GM12864 (cell line): ENCODE data around the gene TRAPPC10.

Experiments
- DNase-seq: peaks from one replicate; pipeline ENCODE4 v3.0.0-alpha.2; 2011; ENCODE audit warnings: low read depth
- H3K4me3 ChIP-seq: 2 replicates; pipeline ENCODE4 v1.5.1; 2011; ENCODE audit warnings: mild to moderate bottlenecking, low read depth, low read length, control low read depth
- TF ChIP-seq, protein P1 (sequence below): IDR thresholded peaks from 2 replicates; pipeline ENCODE4 v1.5.1; 2011; ENCODE audit warnings: low read depth, mild to moderate bottlenecking, moderate library complexity, low read length, control low read depth, inconsistent platforms; ENCODE audit errors: missing control alignments

TRAPPC10 gene

DNA sequence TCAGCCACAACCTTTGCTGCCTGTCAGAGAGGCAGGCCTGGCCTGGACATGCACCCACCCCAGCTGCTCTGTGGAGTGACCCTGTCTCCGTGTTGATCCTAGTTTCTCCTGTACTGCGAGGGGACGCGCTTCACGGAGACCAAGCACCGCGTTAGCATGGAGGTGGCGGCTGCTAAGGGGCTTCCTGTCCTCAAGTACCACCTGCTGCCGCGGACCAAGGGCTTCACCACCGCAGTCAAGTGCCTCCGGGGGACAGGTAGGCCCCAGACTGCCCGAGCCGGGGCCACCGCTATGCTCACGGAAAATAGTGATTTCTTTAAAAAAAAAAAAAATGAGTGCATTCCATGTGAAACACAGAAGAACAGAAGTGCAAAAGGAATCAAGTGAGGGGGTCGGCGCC is 41.6 kb upstream of the TRAPPC10 start:
- TF ChIP-seq, protein P1, sequence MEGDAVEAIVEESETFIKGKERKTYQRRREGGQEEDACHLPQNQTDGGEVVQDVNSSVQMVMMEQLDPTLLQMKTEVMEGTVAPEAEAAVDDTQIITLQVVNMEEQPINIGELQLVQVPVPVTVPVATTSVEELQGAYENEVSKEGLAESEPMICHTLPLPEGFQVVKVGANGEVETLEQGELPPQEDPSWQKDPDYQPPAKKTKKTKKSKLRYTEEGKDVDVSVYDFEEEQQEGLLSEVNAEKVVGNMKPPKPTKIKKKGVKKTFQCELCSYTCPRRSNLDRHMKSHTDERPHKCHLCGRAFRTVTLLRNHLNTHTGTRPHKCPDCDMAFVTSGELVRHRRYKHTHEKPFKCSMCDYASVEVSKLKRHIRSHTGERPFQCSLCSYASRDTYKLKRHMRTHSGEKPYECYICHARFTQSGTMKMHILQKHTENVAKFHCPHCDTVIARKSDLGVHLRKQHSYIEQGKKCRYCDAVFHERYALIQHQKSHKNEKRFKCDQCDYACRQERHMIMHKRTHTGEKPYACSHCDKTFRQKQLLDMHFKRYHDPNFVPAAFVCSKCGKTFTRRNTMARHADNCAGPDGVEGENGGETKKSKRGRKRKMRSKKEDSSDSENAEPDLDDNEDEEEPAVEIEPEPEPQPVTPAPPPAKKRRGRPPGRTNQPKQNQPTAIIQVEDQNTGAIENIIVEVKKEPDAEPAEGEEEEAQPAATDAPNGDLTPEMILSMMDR = no peak

DNA sequence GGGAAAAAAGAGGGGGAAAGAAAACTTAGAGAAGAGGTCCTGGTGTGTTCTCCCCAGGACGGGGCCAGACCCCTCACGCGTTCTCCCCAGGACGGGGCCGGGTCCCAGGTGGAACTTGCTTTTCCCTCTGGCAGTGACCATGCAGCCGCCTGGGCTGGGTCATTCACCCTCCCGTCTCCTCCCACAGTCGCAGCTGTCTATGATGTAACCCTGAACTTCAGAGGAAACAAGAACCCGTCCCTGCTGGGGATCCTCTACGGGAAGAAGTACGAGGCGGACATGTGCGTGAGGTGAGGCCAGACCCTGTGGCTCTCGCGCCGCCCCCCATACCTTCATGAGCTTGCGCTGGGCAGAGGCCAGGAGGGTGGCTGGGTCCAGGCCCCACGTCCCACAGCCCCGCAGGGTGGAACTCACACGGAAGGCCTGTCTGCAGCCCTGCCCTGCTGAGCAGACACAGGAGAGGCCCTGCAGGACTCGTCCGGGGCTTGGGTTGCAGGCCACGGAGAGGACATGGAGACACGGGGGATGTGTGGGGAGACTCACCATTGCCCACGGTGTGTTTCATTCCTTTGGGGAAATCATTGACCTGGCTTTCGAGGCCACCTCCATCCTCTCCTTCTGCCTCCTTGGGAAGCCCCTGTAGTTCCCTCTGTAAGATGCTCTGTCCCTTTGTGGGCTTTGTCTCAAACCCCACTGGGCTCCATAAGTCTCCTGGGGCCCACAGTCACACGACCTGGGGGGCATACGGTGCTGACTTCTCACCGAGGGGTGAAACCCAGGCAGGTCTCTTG is 40.7 kb upstream of the TRAPPC10 start:
- TF ChIP-seq, protein P1 = no peak
- H3K4me3 ChIP-seq = no peak overlapping the region
- DNase-seq = no peak

More for the DNA sequence above, 41.6 kb upstream of the TRAPPC10 start:
- DNase-seq = no peak
- no peak overlapping the region for H3K4me3 ChIP-seq

DNA sequence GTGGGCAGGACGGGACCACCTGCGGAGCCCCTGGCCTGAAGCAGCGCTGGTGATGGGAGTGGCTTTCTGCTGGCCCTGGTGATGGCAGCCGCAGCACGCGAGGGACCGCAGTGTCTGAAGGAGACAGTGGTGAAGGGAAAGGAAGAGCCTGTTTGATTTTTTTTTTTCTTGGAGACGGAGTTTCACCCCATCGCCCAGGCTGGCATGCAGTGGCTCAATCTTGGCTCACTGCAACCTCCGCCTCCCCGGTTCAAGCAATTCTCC is 40.2 kb upstream of the TRAPPC10 start:
- no peak overlapping the region for H3K4me3 ChIP-seq
- DNase-seq = no peak
- TF ChIP-seq, protein P1 = no peak

- DNase-seq = no peak
- H3K4me3 ChIP-seq = no peak overlapping the region
- TF ChIP-seq, protein P1 = no peak
Measured at GRCh38 chr21:43972850-43973633, 39.1 kb upstream of the TRAPPC10 start.

GRCh38 chr21:43973634-43973955 is 38.5 kb upstream of the TRAPPC10 start:
- TF ChIP-seq, protein P1 = no peak
- H3K4me3 ChIP-seq = no peak overlapping the region

DNA sequence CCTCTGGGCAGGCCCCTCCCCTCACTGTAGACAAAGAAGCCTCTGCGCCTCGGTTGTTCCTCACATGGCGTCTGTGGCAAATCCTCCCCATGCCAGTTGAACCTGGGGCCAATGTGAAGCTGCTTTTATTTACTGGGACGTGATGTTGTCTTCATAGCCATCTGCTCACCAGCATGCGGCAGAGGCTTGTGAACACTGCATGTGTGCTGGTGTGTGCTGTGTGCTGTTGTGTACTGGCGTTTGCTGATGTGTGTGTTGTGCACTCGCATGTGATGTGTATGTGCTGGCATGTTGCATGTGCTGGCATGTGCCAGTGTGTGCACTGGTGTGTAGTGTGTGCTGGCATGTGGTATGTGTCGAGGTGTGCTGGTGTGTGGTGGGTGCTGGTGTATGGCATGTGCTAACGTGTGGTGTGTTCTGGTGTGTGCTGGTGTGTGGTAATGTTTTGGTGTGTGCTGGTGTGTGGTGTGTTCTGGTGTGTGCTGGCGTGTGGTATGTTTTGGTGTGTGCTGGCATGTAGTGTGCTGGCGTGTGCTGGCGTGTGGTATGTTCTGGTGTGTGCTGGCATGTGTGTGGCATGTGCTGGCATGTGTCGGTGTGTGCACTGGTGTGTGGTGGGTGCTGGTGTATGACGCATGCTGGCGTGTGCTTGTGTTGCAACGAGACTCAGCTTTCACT is 37.2 kb upstream of the TRAPPC10 start:
- no peak for DNase-seq
- TF ChIP-seq, protein P1 = no peak
- H3K4me3 ChIP-seq = no peak overlapping the region

More at GRCh38 chr21:43973634-43973955, 38.5 kb upstream of the TRAPPC10 start:
- no peak for DNase-seq
